AG04449 (cell line): ENCODE data around the gene SLFN12L.
A peak's percentile ranks its signal among the peaks of the same experiment; 100 is the strongest.

Source experiments
- CTCF ChIA-PET: fragments of 350-600 bp; formaldehyde crosslinking; extraction: SDS; loops from one replicate; lab custom pipeline; 2021; ENCODE audit warnings: antibody characterized with exemption; lab: Yijun Ruan, JAX
- POLR2A ChIA-PET: fragments of 400-600, 350-600 bp; formaldehyde crosslinking; extraction: SDS; loops from one replicate; lab custom pipeline; 2020; ENCODE audit warnings: antibody characterized with exemption, inconsistent platforms; lab: Yijun Ruan, JAX
- DNase-seq: peaks from one replicate; pipeline ENCODE4 v3.0.0-alpha.2; 2010; ENCODE audit warnings: low read depth, low spot score
- H3K4me3 ChIP-seq: 2 replicates; pipeline ENCODE4 v1.5.1; 2011; ENCODE audit warnings: low read depth, mild to moderate bottlenecking, control low read depth, low read length
- TF ChIP-seq, protein P1 (sequence below): IDR thresholded peaks from one replicate; pipeline ENCODE4 v1.5.1; 2011; ENCODE audit warnings: mild to moderate bottlenecking, moderate library complexity, low read length, control low read depth, inconsistent platforms; ENCODE audit not compliant: insufficient read depth; ENCODE audit errors: missing control alignments

The SLFN12L gene

GRCh38 chr17:35447499-35447898 is 90.0 kb downstream of the SLFN12L start:
- TF ChIP-seq, protein P1, sequence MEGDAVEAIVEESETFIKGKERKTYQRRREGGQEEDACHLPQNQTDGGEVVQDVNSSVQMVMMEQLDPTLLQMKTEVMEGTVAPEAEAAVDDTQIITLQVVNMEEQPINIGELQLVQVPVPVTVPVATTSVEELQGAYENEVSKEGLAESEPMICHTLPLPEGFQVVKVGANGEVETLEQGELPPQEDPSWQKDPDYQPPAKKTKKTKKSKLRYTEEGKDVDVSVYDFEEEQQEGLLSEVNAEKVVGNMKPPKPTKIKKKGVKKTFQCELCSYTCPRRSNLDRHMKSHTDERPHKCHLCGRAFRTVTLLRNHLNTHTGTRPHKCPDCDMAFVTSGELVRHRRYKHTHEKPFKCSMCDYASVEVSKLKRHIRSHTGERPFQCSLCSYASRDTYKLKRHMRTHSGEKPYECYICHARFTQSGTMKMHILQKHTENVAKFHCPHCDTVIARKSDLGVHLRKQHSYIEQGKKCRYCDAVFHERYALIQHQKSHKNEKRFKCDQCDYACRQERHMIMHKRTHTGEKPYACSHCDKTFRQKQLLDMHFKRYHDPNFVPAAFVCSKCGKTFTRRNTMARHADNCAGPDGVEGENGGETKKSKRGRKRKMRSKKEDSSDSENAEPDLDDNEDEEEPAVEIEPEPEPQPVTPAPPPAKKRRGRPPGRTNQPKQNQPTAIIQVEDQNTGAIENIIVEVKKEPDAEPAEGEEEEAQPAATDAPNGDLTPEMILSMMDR, result no peak
- ChIA-PET CTCF (interaction anchor here (1.4 kb wide), 1 partner anchor 24 kb away, joined by 3 read pairs; no protein-coding TSS in a partner anchor), POLR2A (no interaction called here)
- no peak for DNase-seq
- no peak overlapping the region for H3K4me3 ChIP-seq

GRCh38 chr17:35438433-35438832 is 99.0 kb downstream of the SLFN12L start:
- CTCF ChIA-PET, result interaction anchor here (0.6 to 1.0 kb wide), 3 partner anchors 101 to 798 kb away, joined by 3 read pairs; no protein-coding TSS in a partner anchor
- TF ChIP-seq, protein P1, result no peak
- no peak for DNase-seq
- no peak overlapping the region for H3K4me3 ChIP-seq
- POLR2A ChIA-PET, result interaction anchor here (0.7 kb wide), 1 partner anchor 1666 kb away, joined by 3 read pairs; no protein-coding TSS in a partner anchor

GRCh38 chr17:35433075-35433894 is 104.2 kb downstream of the SLFN12L start:
- ChIA-PET POLR2A (interaction anchor here (0.7 to 2.1 kb wide), 8 partner anchors 33 to 1132 kb away, joined by 3 to 20 read pairs (median 3); partner anchors contain the start of genes SLFN11, SLFN5 and TAF15), CTCF (interaction anchor here (1.0 to 1.3 kb wide), 3 partner anchors 100 to 143 kb away, joined by 3 to 4 read pairs (median 3); no protein-coding TSS in a partner anchor)
- TF ChIP-seq, protein P1, result peak; percentile 55
- peak overlapping the region; percentile 84 for H3K4me3 ChIP-seq
- peak; percentile 99 for DNase-seq

GRCh38 chr17:35432176-35433074 is 105.1 kb downstream of the SLFN12L start, which contains the start of gene SLFN12:
TSS of gene SLFN12 (minus strand) at chr17:35432500. CDS start at chr17:35423028, 9,472 bp downstream.
- peak; percentile 91 for DNase-seq
- POLR2A ChIA-PET, result interaction anchor here (0.7 to 2.1 kb wide), 6 partner anchors 34 to 1131 kb away, joined by 3 to 20 read pairs (median 4); partner anchors contain the start of genes SLFN11 and SLFN5
- TF ChIP-seq, protein P1, result no peak
- peak within 1 kb of the TSS; percentile 84 for H3K4me3 ChIP-seq
- CTCF ChIA-PET, result interaction anchor here (1.2 to 1.3 kb wide), 2 partner anchors 120 to 143 kb away, joined by 3 read pairs; no protein-coding TSS in a partner anchor

- TF ChIP-seq, protein P1, result no peak
- no peak overlapping the region for H3K4me3 ChIP-seq
- ChIA-PET POLR2A (interaction anchor here (1.2 kb wide), 1 partner anchor 56 kb away, joined by 3 read pairs; the partner anchor contains the start of gene SLFN11), CTCF (interaction anchor here (1.7 kb wide), 1 partner anchor 118 kb away, joined by 4 read pairs; no protein-coding TSS in a partner anchor)
- no peak for DNase-seq
Measured at GRCh38 chr17:35429702-35430101, 107.8 kb downstream of the SLFN12L start.
